ENCODE measurements around the gene NCBP1.
A peak's percentile ranks its signal among the peaks of the same experiment; 100 is the strongest.
"Not testable (repeated sequence)": the region's sequence is repeated elsewhere in the genome, so short reads cannot be mapped to it uniquely, and the experiment has no call there.

Gene NCBP1

DNA sequence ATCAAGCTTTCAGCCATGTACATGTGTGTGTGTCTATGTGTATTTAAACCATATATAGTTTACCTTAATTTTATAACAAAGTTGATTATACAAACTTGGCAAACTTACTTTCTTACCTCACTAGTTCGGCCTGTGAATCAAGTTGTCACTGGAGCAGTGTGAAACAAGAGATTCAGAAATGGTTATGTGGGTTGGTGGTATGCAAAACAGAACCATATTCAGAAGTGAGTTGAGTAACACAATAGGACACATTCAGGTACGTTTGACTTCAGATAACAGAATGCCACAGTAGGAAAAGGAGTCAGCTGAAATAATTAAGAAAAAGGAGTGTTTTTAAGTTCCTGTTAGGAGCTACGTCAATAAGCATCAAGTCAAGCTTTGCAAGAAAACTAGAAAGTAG, 42.0 kb downstream of the NCBP1 start:
- no peak for DNase-seq

DNA sequence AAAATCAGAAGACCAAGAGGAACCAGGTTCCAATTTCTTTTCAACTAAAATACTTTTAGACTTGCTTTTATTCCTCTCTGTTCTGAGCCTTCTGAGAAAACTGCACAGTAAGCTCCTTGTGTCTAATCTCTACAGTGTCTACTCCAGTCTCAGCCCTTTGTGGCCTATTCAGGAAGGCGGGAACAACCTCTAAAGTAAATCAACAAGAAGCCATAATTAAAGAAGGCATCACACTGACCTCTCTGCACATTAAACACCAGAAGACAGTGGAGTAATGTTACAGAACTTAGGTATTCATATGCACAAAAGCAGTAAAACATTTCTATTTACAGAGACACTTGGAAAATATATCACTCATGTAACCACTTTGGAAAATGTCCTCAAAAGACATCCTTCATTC, 48.6 kb downstream of the NCBP1 start:
- no peak for DNase-seq

DNA sequence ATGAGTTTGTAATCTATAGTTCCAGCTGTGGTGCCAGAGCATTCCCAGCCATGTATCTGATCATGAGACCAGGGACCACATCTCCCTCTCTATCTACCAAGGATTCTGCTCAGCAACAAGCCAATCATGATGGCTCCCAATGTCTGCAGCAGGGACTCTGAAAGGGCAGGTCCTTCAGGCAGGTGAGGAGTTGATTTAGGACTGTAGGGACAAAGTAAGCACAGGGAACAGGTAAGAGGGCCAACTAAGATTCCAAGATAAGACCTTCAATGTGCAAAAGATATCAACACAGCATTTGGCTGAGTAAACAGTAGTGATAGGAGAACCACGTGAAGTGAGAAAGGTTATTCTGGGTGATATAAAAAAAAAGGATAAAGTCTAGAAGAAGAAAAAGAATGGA, 55.0 kb downstream of the NCBP1 start:
- no peak for DNase-seq

DNA sequence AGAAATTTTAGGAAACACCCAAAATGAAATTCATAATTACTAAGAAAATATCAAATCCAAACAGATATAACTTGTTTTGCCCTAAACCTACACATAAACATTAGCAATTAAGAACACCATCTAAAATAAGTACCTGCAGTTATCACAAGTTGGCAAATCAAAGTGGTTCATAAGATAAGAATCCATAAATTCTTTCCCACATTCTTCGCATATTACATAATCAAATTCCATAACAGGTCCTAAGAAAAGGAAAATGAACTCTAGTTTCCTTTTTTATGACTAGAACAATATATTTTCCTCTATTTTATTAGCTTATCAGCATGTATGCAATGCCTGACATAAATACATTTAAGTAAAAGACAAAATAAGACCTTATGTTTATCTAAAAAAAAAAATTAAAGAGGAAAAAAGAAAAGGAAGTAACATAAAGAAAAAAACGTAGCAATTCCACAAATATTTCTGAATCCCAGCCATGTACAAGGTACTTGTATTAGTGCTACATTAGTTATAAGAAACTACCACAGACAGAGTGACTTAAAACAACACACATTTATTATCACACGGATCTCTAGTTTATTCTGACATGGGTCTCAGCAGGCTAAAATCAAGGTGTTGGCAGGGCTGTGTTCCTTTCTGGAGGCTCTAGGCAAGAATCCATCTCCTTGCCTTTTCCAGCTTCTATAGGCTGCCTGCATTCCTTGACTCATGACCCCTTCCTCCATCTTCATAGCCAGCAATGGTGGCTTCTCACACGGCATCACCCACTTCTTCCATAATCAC, 56.0 kb downstream of the NCBP1 start:
- no peak for DNase-seq

DNA sequence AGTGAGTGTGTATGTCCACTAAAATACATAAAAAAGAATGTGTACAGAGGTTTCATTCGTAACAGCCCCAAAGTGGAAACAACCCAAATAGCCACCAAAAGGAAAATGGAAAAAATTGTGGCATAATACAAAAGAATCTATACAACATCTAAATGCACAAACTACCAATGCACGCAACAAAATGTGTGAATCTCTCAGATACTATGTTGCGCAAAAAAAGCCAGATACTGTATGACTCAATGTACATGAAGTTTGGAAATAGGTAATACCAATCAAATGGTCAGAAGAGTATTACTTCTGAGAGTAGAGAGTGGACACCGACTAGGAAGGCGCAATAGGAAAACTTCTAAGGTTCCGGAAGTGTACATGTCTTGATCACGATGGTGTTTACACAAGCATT, 61.1 kb downstream of the NCBP1 start:
- DNase-seq, result no peak

DNA sequence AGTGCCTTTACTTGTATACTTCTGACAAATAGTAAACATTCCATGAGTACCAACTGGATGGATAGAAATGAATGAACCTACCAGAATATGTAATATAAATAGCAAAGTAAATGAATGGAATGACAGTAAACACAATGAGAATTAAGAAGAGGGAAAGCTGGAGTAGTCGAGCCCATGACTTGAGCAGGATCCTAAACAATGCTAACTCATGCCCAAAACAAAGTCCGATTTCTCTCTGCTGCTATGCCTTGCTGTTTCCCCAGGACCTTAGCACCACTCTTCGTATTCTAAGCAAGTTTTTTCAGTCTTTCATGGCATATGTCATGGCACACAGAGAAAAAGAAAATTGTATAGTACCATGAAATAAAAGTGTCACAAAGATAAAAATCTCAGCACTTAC, 61.8 kb downstream of the NCBP1 start:
- DNase-seq, result no peak

DNA sequence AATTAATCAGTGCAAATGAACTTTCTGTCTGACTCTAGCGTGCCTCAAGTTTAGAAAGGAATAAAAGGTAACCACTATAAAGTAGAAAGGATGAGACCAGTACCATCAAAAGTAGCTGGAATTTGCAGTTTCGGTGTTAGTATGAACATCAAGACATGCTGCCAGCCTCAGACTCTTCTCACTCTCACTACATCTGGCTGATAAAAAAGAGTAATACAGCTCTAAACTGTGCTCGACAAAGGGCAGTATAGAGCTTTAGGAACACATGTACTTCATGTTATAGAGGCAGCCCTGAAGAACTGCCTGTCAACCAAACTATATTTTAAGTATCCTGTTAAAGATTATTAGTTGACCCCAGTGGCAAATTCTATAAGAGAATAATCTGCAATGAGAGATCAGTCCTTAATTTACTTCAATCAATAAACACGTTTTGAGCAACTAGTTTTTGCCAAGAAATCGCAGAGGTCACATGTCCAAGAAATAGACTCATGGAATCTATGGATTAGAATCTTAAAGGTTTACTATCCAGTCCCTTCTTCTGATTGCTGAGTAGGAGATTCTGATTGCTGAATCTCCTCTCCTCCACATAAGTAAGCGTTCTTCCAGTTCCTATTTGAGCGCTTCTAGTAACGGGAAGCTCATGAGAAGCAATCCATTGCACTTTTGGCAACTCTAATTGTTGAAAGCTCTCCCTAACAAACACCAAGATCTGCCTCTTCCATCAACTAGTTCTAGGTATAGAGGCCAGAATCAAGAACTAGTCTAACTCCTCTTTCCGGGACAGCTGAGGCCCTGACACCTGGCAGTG, 62.6 kb downstream of the NCBP1 start:
- no peak for DNase-seq

DNA sequence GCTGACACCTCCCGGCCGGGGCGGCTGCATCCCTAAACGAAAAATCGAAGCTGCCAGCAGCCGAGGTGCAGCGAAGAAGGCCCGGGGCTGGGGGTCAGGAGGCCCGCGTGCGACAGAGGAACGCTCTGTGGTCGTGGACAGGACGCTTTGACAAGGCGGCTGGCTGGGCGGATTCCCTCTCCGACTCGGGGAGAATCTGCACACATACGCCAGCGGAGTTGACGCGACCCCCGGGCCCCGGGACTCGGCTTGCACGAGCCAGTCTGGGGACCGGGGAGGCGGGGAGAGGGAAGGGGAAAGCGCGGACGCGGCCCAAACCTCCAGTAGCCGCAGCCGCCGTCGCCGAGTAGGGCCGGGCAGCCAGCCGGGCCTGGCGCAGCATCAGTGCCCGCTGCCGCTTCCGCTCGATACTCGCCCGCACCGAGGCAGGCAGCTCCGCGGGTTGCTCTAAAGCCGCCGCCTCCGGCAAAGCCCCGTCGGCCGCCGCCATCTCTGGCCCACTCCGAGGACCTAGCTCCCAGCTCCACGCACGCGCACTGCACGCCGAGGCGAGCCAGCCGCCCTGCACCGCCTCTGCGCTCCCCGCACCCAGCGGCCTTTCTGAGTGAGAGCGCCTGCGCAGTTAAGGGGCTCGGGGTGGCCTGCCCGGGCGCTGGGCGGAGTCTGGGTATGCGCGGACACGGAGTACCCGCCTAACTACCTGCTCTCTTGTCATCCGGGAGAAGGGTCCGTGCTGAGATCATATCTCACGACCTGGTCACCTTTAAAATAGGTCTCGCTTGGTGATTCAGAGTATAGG, 63.4 kb downstream of the NCBP1 start, which contains the start of gene XPA:
XPA (minus strand) TSS at position 538 of the 799 bp plus-strand sequence; CDS start at position 490, 48 bp downstream.
- peak; percentile 28 to 64 for DNase-seq

DNA sequence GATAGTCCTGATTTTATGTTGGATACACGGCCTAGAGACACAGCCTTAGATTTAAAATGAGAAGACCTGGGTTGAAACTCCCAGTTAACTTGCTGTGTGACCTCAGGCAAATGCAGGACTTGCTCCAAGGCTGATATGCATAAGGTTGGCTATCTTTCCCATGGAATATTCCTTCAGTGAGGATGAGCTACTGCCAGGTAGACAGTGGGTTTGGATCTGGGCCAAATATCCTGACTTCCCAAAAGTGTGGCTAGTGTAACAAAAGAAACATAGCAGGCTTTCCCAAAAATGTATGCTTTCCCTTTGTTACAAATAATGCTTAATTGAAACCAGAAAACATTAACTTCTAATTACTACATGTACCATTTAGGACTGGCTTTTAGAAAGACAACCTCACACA, 64.2 kb downstream of the NCBP1 start:
- no peak for DNase-seq

DNA sequence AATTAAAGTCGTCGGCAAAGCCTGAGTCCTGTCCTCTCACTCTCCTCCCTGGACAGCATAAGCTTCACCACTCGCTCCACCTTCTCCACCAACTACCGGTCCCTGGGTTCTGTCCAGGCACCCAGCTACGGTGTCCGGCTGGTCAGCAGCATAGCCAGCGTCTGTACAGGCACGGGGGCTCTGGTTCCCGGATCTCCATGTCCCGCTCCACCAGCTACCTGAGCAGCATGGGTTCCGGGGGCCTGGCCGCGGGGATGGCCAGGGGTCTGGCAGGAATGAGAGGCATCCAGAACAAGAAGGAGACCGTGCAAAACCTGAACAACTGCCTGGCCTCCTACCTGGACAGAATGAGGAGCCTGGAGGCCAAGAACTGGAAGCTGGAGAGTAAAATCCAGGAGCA, 65.2 kb downstream of the NCBP1 start:
- no peak for DNase-seq

DNA sequence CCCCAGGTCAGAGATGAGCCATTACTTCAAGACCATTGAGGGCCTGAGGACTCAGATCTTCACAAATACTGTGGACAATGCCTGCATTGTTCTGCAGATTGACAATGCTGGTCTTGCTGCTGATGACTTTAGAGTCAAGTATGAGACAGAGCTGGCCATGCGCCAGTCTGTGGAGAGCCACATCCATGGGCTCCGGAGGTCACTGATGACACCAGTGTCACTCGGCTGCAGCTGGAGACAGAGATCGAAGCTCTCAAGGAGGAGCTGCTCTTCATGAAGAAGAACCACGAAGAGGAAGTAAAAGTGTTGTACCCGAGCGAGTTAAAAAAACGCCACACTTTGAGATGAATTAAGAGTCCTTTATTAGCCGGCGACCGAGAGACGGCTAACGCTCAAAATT, 65.7 kb downstream of the NCBP1 start:
- DNase-seq, result not testable (repeated sequence)

DNA sequence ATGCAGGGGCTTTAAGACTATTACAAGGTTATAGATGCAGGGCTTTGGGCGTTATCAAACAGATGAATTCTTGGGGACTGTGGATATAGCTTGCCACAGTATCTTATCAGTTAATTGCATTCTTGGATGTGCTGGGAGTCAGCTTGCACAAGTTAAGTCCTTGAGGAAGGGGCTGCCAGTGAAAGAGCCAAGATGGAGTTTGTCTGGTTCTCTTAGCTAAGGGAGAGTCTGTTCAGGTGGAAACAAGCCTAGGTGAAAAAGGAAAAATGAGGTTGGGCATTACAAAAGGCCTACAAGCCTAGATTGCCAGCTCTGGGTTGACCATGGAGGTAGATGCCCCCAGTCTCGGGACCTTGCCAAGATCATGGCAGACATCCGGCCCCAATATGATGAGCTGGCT, 66.2 kb downstream of the NCBP1 start:
- DNase-seq, result not testable (repeated sequence)

DNA sequence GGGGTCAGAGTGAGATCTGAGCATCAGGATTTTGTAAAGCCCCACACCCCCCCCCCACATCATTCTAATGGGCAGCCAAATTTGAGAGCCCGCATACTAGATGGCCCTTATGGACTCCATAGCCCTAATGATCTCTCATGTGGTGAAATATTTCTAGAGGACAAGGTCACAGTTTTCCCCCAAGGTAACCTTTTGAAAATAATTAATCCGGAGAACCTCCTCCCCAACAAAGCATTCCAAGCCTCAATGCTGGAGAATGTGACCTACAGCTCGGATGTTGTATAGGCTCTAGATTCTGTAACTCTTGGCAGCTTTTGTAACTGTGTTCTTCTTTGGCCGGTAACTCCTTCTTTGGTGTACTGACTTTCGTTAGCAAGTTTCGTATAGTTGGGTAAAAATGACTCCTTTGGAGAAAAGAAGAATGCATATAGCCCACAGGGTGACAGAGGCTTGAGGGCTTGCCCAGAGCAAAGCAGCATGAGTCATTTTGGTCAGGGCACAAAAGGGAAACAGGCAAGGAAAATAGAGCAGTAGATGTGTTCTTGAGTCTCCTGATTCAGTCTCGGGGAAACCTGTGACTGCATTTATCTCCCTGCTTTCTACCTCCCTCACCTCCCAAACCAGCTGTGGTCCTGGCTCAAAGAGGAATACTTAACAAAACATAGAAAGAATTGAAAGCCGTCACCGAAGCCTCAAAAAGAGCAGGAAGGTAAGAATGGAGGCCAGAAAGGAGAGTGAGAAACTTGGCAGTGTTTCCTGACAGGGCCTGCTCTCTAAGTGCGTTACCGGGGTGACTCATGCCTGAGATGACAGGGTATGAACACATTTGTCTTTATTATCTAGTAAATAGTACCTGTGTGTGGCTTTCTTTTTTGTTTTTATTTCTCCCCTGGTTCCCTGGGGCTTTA, 70.1 kb downstream of the NCBP1 start:
- DNase-seq, result no peak

DNA sequence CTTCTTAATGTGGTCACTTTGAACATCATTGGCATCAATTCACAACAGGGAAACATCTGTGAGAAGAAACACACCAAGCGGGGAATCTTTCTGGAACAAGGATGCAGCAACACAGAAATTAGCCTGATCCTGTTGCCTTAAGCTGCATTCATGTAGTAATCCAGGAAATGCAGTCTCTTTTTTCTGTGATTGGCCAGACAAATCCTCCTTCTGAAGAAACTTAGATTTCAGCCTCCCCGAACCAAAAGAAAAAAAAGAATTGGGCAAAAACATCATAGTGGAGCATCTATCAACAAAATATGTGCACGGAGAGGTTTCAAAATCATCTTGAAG, 70.7 kb downstream of the NCBP1 start:
- DNase-seq, result no peak

DNA sequence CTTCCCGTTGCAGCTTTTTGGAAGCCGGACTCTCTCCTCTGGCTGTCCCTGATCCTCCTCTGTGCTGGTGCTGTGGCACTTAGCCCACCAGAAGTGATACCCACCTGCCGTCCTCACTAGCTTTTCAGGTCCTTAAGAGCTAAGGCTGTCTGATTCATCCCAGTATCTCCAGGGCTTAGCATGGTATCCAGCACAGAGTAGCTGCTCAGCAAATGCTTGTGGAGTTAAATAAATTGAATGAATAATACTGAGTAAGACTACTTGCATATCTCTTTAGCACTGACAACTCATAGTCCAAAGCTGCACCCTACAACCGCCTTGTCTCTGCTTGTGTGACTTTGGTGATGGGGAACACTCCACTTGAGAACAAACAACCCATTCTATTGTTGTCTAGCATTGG, 71.2 kb downstream of the NCBP1 start:
- no peak for DNase-seq

DNA sequence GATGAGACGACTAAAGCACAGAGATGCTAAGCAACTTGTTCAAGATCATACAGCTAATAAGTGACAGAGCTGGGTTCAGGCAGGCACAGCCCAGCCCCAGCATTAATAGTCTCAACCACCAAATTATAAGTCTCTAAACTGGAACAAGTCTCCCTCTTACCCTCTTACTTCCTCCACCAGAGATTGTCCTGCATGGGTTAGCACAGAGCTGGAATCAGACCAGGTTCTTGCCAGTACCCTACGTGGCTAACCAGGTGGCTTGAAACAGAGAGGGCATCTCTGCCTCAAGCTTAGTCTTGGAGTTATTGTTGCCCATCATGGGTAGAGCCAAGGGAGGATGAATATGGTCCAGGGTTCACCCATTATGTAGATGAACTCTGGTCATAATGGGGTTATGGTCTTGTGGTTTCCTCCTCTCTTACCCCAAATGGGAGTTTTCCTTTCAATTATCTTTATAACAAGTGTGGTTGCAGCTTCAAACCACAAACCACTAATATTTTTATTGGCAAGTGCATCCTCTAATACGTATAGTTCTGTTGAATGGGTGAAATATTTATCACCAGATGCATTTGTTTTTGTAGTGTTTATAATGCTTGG, 71.8 kb downstream of the NCBP1 start:
- DNase-seq, result no peak

DNA sequence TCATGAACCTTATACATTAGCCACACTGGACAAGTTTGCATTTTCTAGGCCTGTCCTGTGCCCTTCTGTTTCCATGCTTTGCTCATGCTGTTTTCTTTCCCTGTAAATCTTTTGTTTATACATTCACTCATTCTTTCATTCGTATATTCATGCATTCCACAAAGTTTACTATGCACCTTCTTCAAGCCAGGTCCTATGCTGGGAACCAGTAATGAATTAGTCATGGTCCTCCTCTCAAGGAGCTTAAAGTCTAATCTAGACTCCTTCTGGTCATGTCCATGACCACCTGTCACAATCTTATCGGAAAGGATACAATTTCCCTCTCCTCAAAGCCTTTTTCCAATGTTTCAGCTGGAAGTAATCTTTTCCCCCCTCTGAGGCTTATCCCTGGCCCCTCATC, 72.6 kb downstream of the NCBP1 start:
- no peak for DNase-seq

DNA sequence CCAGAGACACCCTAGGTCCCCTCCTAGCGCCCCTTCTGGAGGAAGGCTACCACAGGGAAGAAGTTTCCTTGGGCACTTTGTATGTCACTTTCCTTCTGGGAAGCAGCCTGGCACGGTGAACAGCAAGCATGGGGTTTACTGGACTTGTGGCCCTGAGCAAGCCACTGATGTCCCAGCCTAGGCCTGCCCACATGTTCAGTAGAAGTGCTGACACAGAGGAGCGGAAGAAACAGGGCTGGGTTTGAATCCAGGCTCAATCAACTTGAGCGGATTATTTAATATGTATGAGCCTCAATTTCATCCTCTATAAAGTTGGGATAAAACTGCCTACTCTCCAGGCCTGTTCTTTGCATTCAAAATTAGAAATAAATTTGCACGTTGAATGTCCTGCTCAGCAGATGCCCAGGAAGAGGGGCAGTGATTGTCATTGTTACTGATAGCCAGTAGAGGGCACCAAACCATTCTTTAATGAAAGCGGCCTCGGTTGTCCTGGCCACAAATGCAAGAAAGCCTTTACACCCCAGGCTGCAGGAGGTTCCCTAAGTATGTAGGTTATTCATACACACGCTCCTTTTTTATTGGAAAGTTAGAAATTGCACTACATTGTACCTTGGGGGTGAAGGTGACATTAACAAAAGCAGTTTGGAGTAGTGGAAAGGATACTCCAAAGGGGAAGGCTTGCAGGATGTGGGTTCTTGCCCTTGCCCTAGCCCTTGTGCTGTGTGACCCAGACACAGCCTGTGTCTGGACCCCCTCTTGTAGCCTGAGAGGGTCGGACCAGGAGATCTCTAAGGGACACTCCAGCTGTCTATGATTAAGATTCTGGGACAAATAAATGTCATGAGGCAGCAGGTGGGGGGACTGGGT, 77.0 kb downstream of the NCBP1 start:
- DNase-seq, result peak in 1 of 2 experiments; percentile 8

DNA sequence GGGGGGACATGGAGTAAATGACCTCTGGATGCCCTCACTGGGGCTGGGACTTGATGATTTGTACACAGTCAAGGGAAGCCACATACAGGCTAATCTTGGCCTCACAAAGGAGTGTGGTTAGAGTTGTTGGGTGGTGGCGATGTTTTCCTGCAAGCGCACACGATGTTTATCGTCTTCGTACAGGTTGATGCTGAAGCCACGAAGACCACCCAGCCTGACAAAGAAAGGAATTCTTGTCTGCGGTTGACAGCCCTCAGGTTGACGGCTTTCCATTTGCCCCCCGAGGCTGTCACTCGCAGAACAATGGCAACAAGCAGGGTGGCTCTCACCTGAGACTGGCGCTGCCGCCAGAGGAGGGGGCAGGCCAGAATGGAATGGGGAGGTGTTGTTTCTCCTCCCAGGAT, 77.6 kb downstream of the NCBP1 start:
- DNase-seq, result no peak

DNA sequence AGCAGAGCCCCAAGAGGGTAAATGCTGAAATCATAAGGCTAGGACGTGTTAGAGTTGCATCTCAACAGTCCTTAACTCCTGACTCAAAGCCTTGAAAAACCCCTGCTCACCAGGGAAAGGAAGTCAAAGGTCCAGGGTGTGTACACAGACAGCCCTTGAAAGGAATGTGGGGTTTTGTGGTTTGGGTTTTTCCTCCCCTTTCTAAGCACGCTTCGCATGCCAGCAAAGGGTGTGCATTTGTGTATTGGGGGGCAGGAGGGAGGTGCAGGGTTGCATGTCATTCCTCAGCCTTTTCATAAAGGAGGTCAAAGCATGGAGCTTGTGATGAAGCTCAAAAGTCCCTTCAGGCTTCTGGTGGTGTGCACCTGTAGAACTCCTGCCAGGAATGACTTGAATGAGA, 80.8 kb downstream of the NCBP1 start:
- no peak for DNase-seq

DNA sequence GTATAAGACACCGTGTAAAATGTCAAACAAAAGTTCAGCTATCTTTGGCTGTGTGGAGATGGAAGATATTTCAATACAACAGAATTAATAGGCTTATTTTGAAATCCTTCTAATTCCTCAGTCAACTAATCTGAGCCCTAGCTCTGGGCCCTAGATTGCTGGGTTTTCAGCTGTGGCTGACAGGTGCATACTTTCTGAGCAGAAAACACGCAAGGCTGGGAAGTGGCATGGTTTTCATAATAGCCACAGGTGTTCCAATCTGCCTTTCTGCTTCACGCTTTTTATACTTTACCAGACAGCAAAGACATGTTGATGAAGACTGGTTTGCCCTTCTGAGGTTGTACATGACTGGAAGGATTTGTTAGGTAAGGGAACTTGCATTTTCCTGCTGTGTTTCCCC, 84.2 kb downstream of the NCBP1 start:
- no peak for DNase-seq
